Subcutaneous adipose tissue (tissue), 4 donors: Measurements from ENCODE around the gene CAPZA2. TPM values are rescaled to one million over a fixed set of nuclear protein-coding genes. Genes with fewer than 3 reads are reported as not detected.

ENCODE experiments used
- CTCF ChIP-seq: fragments of 450-650 bp; IDR thresholded peaks from one replicate; pipeline ENCODE4 v1.5.1; 2016; ENCODE audit warnings: low read depth, mild to moderate bottlenecking, control low read depth, antibody characterized with exemption, moderate library complexity
- small RNA-seq: library from RNA; depleted of rRNA; stranded (forward); fragments of <200 nt; gene quantifications from one replicate; pipeline ENCODE3, GENCODE V24; 2016
- total RNA-seq, 4 donors: library from RNA; depleted of rRNA; stranded (reverse); fragments of >200 nt; gene quantifications; one replicate each; pipeline ENCODE4 v1.1.0, GENCODE V29; 2016

The CAPZA2 gene
- total RNA-seq, 4 donors from 2014 or later: 106 to 209 (median 156) TPM

DNA sequence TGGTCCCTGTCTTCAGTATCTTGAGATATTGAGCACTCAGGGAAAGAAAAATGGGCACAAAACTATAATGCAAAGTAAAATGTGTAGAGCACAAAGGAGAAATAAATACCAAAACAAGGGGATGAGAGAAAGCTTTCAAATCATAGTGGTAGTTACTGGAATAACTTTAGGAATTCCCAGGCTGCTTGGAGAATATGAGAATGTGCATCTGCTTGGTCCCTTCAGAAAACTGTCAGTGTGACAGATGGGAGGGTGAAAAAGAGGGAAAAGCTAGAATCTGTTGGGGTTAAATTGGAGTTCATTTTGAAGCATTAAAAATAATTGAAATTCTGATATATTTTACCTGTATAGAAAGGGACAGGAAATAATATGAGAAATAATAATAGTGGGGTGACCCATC, 106.2 kb downstream of the CAPZA2 start:
- no peak for TF ChIP-seq CTCF

GRCh38 chr7:116969371-116969902, 107.0 kb downstream of the CAPZA2 start:
- TF ChIP-seq CTCF: no peak

- TF ChIP-seq CTCF: no peak
Observed at GRCh38 chr7:116970238-116970910, 108.0 kb downstream of the CAPZA2 start.

Small RNA genes lying within 50 kb of the gene (small RNA-seq; reads per million reads assigned to genes)
- 0.49 reads per million for gene RF00019
- not detected for gene RF02179
- not detected for gene RF02180
- gene RF02188: not detected
- not detected for gene RNA5SP239

Other genes with a start within 250 kb of the CAPZA2 start
- gene MET, start 190.4 kb upstream of the CAPZA2 start, total RNA-seq: 10 to 100 TPM; 15.6 to 49.5 (median 40.7) TPM
- 10 to 100 TPM; 16.2 to 38.6 (median 22.5) TPM for gene ST7, start 90.9 kb downstream of the CAPZA2 start, total RNA-seq